Kidney (tissue), 14 donors: ENCODE measurements around the gene ANKRD63. TPM values are rescaled to one million over a fixed set of nuclear protein-coding genes. Genes with fewer than 3 reads are reported as not detected.

Experiments
- DNase-seq, 5 donors: peaks; one replicate each; pipeline ENCODE4 v3.0.0-alpha.2; 2013 to 2020
- FAIRE-seq: peaks from 2 replicates; lab custom pipeline; 2012; peaks lifted over from hg19 to GRCh38; lab: Jason Lieb, UNC
- H3K27ac ChIP-seq, 2 donors: one replicate each; pipeline ENCODE4 v1.7.0; 2013; ENCODE audit warnings: low read depth in 2 of 2, low read length in 2 of 2, inconsistent platforms in 1 of 2
- H3K27me3 ChIP-seq: one replicate; pipeline ENCODE4 v1.7.1; 2013; ENCODE audit warnings: low read length, inconsistent platforms; ENCODE audit not compliant: control insufficient read depth, insufficient read depth
- H3K36me3 ChIP-seq, 3 donors: one replicate each; pipeline versions ENCODE4 v1.7.0 to v1.7.1; 2013; ENCODE audit warnings: low read length in 3 of 3, control low read depth in 1 of 3, inconsistent platforms in 1 of 3; ENCODE audit not compliant: insufficient read depth in 3 of 3, control insufficient read depth in 2 of 3
- H3K4me1 ChIP-seq, 3 donors: one replicate each; pipeline versions ENCODE4 v1.7.0 to v1.7.1; 2013; ENCODE audit warnings: low read length in 3 of 3, inconsistent platforms in 1 of 3, low read depth in 1 of 3; ENCODE audit not compliant: control insufficient read depth in 2 of 3, insufficient read depth in 2 of 3
- H3K4me3 ChIP-seq, 3 donors: one replicate each; pipeline versions ENCODE4 v1.7.0 to v1.8.1; 2013; ENCODE audit warnings: low read length in 3 of 3, control low read depth in 1 of 3, inconsistent platforms in 1 of 3
- H3K9ac ChIP-seq, 3 donors: one replicate each; pipeline versions ENCODE4 v1.7.0 to v1.7.1; 2013; ENCODE audit warnings: low read length in 3 of 3, control low read depth in 1 of 3, inconsistent platforms in 1 of 3
- H3K9me3 ChIP-seq, 3 donors: one replicate each; pipeline versions ENCODE4 v1.7.0 to v1.7.1; 2013; ENCODE audit warnings: low read length in 3 of 3, control low read depth in 1 of 3, inconsistent platforms in 1 of 3; ENCODE audit not compliant: control insufficient read depth in 2 of 3, insufficient read depth in 1 of 3
- intact Hi-C: fragments of 100-400 bp; cut with DNase I; formaldehyde crosslinking; loops from one replicate; pipeline ENCODE4 v1.11.1; 2022
- polyA plus RNA-seq: library from polyadenylated mRNA; stranded (reverse); fragments of 350-450 nt; fragmentation: Illumina TruSeq; extraction: RNeasy Lipid Tissue Mini Kit (QIAGEN cat#74804); gene quantifications from one replicate; pipeline ENCODE4 v1.2.3, GENCODE V29; 2014; ENCODE audit warnings: low read depth, low replicate concordance; ENCODE audit not compliant: insufficient read depth
- total RNA-seq: library from RNA; stranded (reverse); fragmentation: NEBNext Ultra II Directional; extraction: Animal tissue kit (Norgen Biotek cat#: 25700); gene quantifications from one replicate; pipeline ENCODE4 v1.2.1, GENCODE V29; 2021
- TF ChIP-seq, protein P1 (sequence below): IDR thresholded peaks from 3 replicates; pipeline ENCODE4 v1.5.1; 2012; ENCODE audit warnings: mild to moderate bottlenecking, moderate library complexity, borderline replicate concordance; ENCODE audit not compliant: insufficient read depth; ENCODE audit errors: extremely low read depth
- donor health status: control.
- donor health status: control.
- donor health status: control.
- donor health status: control.
- donor health status: control.
- donor health status: DM: yes; HTN: yes; CAD: no.
- donor health status: Normal renal cell carcinoma (clear cell type).

ANKRD63 gene
- total and polyA plus RNA-seq, 2 donors from 2014 or later: not detected

DNA sequence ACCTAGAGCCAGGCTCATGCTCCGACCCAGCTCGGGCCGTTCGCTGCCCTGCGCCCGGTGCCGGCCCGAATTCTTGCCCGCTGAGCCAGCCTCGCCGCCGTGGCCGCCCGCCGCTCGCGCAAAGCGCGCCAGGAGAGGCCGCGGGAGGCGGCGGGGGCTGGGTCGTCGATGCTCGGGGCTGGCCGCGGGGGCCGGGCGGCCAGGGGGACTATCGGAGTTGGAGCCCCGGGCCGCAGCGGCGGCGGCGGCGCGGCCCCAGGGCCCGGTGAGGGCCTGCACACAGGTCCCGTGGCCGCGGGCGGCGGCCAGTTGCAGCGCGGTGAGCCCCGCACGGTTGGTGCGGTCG, 1.1 kb downstream of the ANKRD63 start:
- TF ChIP-seq, protein P1, sequence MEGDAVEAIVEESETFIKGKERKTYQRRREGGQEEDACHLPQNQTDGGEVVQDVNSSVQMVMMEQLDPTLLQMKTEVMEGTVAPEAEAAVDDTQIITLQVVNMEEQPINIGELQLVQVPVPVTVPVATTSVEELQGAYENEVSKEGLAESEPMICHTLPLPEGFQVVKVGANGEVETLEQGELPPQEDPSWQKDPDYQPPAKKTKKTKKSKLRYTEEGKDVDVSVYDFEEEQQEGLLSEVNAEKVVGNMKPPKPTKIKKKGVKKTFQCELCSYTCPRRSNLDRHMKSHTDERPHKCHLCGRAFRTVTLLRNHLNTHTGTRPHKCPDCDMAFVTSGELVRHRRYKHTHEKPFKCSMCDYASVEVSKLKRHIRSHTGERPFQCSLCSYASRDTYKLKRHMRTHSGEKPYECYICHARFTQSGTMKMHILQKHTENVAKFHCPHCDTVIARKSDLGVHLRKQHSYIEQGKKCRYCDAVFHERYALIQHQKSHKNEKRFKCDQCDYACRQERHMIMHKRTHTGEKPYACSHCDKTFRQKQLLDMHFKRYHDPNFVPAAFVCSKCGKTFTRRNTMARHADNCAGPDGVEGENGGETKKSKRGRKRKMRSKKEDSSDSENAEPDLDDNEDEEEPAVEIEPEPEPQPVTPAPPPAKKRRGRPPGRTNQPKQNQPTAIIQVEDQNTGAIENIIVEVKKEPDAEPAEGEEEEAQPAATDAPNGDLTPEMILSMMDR: no peak
- no peaks in the 10 kb centered on the region for H3K9me3 ChIP-seq
- FAIRE-seq (no peak), DNase-seq (no peak)
- peaks cover 0 to 11% (median 0%) of the 10 kb centered on the region in 3 donors for H3K4me1 ChIP-seq
- no peak overlapping the region for H3K4me3 ChIP-seq
- peaks cover 27% of the 10 kb centered on the region for H3K27me3 ChIP-seq
- H3K9ac ChIP-seq: no peak overlapping the region
- no peaks in the 10 kb centered on the region for H3K36me3 ChIP-seq
- H3K27ac ChIP-seq: no peak overlapping the region
- intact Hi-C loops: no loop called here

DNA sequence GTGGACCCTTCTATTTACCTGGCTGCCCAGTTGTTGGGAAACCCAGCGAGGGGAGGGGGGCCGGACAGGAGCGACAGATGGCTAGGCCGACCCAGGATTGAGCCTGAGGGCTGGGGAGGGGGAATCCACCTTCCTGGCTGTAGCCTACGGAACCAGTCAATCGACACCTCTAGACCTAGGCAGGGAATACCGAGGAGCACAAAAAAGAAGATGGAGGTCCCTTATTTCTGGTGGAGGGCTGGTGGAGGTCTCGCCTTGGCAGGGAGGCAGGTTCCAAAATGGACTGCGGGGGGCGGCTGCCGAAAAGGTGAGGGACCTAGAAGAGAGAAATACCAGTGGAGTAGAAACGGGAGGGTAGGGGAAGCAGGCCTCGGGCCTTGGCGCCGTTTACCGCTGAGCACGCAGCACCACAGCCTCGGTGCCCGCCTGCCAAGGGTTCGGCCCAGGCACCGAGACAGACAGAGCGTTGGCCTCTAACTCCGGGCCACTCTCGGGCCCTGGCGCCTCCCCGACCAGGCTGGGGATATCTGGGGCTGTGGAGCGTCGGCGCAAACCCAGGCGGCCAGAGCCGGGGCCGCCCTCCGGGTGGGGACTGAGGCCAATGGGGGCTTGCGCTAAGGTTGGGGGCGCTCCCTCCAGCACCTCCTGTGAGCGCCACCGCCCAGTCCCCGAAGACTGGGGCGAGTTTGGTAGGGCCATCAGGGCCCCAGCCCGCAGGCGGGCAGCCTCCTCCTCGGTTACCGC, 1.6 kb downstream of the ANKRD63 start:
- no peak overlapping the region for H3K27ac ChIP-seq
- intact Hi-C loops: no loop called here
- H3K4me3 ChIP-seq: no peak overlapping the region
- peaks cover 0 to 11% (median 0%) of the 10 kb centered on the region in 3 donors for H3K4me1 ChIP-seq
- peaks cover 27% of the 10 kb centered on the region for H3K27me3 ChIP-seq
- H3K9me3 ChIP-seq: no peaks in the 10 kb centered on the region
- H3K9ac ChIP-seq: no peak overlapping the region
- H3K36me3 ChIP-seq: no peaks in the 10 kb centered on the region
- FAIRE-seq: no peak
- no peak for DNase-seq
- TF ChIP-seq, protein P1: no peak

DNA sequence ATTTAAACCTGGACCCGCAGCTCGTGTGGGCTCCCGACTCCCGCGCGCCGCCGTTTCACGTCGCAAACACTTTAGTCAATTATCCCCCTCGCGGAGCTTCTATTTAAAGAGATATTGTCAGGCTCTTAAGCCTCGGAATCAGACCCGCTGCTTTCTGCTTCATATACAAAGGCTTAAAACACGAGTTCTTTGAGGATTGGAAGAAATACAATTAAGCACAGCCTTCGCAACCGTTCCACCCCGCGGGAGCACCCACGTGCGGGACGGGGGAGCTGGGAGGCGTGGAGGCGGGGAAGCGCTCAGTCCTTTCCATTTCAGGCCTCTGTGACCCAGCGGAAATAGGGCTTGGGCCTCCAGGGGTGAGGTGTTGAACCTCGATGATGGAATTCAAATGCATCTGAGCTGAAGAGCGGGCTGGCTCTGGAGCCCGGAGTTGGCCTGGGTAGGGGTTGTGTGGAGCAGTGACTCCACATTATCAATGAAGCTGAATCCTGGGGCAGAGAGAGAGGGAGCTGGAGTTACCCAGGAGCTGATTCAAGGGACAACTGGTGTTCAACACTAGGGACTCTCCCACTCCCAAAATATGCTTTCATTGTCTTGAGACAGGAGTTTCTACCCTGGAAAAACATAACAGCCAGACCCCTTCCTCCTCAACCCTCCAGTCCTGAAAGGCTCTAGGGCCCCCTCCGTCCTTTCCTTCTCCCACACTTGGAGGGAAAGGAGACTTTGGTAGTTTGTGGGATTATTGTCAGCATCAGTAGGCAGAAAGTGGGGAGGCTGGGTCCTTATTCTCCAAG, 2.4 kb downstream of the ANKRD63 start:
- Histone ChIP-seq H3K27me3 (peaks cover 27% of the 10 kb centered on the region), H3K9ac (no peak overlapping the region), H3K4me1 (peaks cover 0 to 11% (median 0%) of the 10 kb centered on the region in 3 donors), H3K4me3 (no peak overlapping the region), H3K9me3 (no peaks in the 10 kb centered on the region), H3K27ac (no peak overlapping the region), H3K36me3 (no peaks in the 10 kb centered on the region)
- DNase-seq: no peak
- intact Hi-C loops: no loop called here
- TF ChIP-seq, protein P1: no peak
- FAIRE-seq: no peak
